Measurements from ENCODE around the gene ADRA1B. TPM values are rescaled to one million over a fixed set of nuclear protein-coding genes. Genes with fewer than 3 reads are reported as not detected.

ADRA1B gene
- total RNA-seq, 1 experiment from 2014 or later, result 0.29 TPM

DNA sequence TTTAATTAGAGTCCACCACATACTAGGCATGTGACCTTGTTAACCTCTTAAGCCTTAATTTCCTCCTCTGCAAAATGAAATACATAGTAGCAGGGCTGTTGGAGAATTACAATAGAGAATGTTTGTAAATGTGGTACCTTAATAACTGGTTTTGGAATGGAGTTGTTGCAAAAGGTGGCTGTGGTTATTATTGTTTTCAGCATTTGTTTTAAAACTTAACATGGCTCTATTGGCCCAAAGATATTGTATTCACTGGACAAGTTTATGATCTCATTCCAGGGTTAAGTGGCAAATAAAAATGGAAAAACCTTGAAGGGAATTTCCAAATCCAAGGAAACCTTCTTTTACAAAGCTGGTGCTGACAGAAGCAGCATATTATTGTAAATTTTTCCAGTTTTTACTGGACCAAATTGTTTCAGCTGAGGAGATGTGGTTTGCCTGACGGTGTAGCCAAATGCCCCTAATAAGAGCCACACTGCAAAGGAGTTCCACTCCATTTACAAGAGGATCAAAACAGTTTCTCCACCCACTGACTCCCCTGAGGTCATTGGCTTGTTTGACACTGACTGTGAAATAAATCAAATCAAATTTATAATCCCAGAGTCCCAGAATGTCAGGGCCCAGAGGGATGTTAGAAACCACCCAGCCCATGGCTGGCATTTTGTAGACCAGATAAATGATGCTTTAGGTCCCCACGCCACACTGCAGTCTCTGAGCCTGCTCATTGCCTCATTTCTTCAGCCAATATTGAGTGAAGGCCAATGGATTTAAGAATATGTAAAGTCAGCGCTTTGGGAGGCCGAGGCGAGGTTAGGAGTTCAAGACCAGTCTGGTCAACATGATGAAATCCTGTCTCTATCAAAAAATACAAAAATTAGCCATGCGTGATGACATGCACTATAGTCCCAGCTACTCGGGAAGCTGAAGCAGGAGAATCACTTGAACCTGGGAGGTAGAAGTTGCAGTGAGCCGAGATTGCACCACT is 45.2 kb downstream of the ADRA1B start:
- DNase-seq (no peak), ATAC-seq (no peak)
- H4K20me1 ChIP-seq (ENCODE audit: low read length), result no peaks in the 10 kb centered on the region
- no peaks in the 10 kb centered on the region for H3K27me3 ChIP-seq (ENCODE audit: low read length)
- H3K27ac ChIP-seq (ENCODE audit: low read length), result no peak overlapping the region
- no peak overlapping the region for H2AFZ ChIP-seq (ENCODE audit: low read length)
- H3K4me2 ChIP-seq (ENCODE audit: low read length), result no peak overlapping the region
- intact Hi-C loops (cut with micrococcal nuclease), result no loop called here
- H3F3A ChIP-seq (ENCODE audit: low read length, unreplicated experiment), result no peaks in the 10 kb centered on the region
- no peak overlapping the region for H3K9ac ChIP-seq (ENCODE audit: low read length)
- ChIA-PET CTCF (interaction anchor here (0.6 kb wide), 1 partner anchor 288 kb away, joined by 8 read pairs; no protein-coding TSS in a partner anchor), POLR2A (ENCODE audit: unreplicated experiment) (no interaction called here)
- no peaks in the 10 kb centered on the region for H3K9me3 ChIP-seq (ENCODE audit: low read length)
- no peaks in the 10 kb centered on the region for H3K79me2 ChIP-seq (ENCODE audit: low read length)
- no peaks in the 10 kb centered on the region for H3K36me3 ChIP-seq (ENCODE audit: low read depth, low read length)
- no peaks in the 10 kb centered on the region; the same call in 1 of the 2 replicates for H3K4me1 ChIP-seq (ENCODE audit: insufficient read depth, low read length)
- BruUV-seq (replicated peaks), result no TSS peak
- TF ChIP-seq EZH2phosphoT487 (IDR thresholded peaks at IDR 0.05; ENCODE audit: borderline replicate concordance, low read length), result no peak
- TF ChIP-seq, protein P1, sequence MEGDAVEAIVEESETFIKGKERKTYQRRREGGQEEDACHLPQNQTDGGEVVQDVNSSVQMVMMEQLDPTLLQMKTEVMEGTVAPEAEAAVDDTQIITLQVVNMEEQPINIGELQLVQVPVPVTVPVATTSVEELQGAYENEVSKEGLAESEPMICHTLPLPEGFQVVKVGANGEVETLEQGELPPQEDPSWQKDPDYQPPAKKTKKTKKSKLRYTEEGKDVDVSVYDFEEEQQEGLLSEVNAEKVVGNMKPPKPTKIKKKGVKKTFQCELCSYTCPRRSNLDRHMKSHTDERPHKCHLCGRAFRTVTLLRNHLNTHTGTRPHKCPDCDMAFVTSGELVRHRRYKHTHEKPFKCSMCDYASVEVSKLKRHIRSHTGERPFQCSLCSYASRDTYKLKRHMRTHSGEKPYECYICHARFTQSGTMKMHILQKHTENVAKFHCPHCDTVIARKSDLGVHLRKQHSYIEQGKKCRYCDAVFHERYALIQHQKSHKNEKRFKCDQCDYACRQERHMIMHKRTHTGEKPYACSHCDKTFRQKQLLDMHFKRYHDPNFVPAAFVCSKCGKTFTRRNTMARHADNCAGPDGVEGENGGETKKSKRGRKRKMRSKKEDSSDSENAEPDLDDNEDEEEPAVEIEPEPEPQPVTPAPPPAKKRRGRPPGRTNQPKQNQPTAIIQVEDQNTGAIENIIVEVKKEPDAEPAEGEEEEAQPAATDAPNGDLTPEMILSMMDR (conservative IDR thresholded peaks at IDR 0.05; ENCODE audit: low read depth, low read length), result no peak
- TF ChIP-seq EZH2 (IDR thresholded peaks at IDR 0.05; ENCODE audit: low read length, unreplicated experiment), result no peak
- H3K9me2 ChIP-seq (replicated peaks; ENCODE audit: low read length), result no peaks in the 10 kb centered on the region
- H3K4me3 ChIP-seq (ENCODE audit: low read length), result no peak overlapping the region

DNA sequence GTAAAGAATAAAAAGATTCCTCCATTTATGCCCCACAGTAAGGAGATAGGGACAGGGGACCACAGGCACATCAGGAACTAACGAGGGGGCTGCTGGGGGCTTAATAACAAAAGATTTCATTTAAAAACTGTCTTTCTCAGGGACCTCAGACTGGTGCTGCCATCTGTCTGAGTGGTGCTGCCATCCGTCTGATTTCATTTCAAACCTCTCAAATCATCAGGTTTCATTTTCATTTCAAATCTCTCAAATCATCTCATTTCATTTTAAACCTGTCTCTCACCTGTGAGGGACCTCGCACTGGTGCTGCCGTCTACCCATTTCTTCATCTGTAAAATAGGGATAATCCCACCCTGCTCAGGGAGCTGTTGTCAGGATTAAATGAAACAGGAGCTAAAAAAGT is 45.9 kb downstream of the ADRA1B start:
- H2AFZ ChIP-seq (ENCODE audit: low read length), result no peak overlapping the region
- DNase-seq (no peak), ATAC-seq (no peak)
- H3K4me3 ChIP-seq (ENCODE audit: low read length), result no peak overlapping the region
- H4K20me1 ChIP-seq (ENCODE audit: low read length), result no peaks in the 10 kb centered on the region
- H3K9me2 ChIP-seq (replicated peaks; ENCODE audit: low read length), result no peaks in the 10 kb centered on the region
- no TSS peak for BruUV-seq (replicated peaks)
- TF ChIP-seq, protein P1 (conservative IDR thresholded peaks at IDR 0.05; ENCODE audit: low read depth, low read length), result no peak
- no peak for TF ChIP-seq EZH2 (IDR thresholded peaks at IDR 0.05; ENCODE audit: low read length, unreplicated experiment)
- no peak for TF ChIP-seq EZH2phosphoT487 (IDR thresholded peaks at IDR 0.05; ENCODE audit: borderline replicate concordance, low read length)
- H3K9me3 ChIP-seq (ENCODE audit: low read length), result no peaks in the 10 kb centered on the region
- intact Hi-C loops (cut with micrococcal nuclease), result no loop called here
- H3K36me3 ChIP-seq (ENCODE audit: low read depth, low read length), result no peaks in the 10 kb centered on the region
- POLR2A ChIA-PET (ENCODE audit: unreplicated experiment), result no interaction called here
- H3K4me2 ChIP-seq (ENCODE audit: low read length), result no peak overlapping the region
- CTCF ChIA-PET, result interaction anchor here (0.6 kb wide), 1 partner anchor 287 kb away, joined by 8 read pairs; no protein-coding TSS in a partner anchor
- H3K9ac ChIP-seq (ENCODE audit: low read length), result no peak overlapping the region
- no peaks in the 10 kb centered on the region; the same call in 1 of the 2 replicates for H3K4me1 ChIP-seq (ENCODE audit: insufficient read depth, low read length)
- no peaks in the 10 kb centered on the region for H3K27me3 ChIP-seq (ENCODE audit: low read length)
- no peak overlapping the region for H3K27ac ChIP-seq (ENCODE audit: low read length)
- H3F3A ChIP-seq (ENCODE audit: low read length, unreplicated experiment), result no peaks in the 10 kb centered on the region
- H3K79me2 ChIP-seq (ENCODE audit: low read length), result no peaks in the 10 kb centered on the region

DNA sequence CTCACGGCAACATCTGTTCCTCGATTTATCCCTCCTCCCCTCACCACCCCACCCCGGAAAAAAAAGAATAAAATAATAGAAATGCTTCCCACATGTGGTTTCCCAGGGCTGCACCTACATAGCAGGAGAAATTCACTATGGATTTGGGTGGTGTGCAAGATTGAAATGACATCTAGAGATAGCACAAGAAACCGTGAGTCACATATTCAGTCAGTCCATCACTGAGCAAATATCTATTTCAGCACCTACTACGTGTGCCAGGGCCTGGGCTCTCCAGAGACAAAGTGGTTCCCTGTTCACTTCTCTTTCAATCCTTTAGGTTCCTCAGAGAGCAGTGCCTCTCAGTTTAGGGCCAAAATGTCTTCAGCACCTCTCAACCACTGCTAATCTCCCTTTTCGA is 47.7 kb downstream of the ADRA1B start:
- no peaks in the 10 kb centered on the region for H3K79me2 ChIP-seq (ENCODE audit: low read length)
- H3K27ac ChIP-seq (ENCODE audit: low read length), result no peak overlapping the region
- no peaks in the 10 kb centered on the region; the same call in 1 of the 2 replicates for H3K4me1 ChIP-seq (ENCODE audit: insufficient read depth, low read length)
- DNase-seq (no peak), ATAC-seq (no peak)
- H3K9ac ChIP-seq (ENCODE audit: low read length), result no peak overlapping the region
- H2AFZ ChIP-seq (ENCODE audit: low read length), result no peak overlapping the region
- no peaks in the 10 kb centered on the region for H3K9me2 ChIP-seq (replicated peaks; ENCODE audit: low read length)
- no peak overlapping the region for H3K4me2 ChIP-seq (ENCODE audit: low read length)
- ChIA-PET CTCF (no interaction called here), POLR2A (ENCODE audit: unreplicated experiment) (no interaction called here)
- no peaks in the 10 kb centered on the region for H4K20me1 ChIP-seq (ENCODE audit: low read length)
- no peaks in the 10 kb centered on the region for H3K9me3 ChIP-seq (ENCODE audit: low read length)
- no peaks in the 10 kb centered on the region for H3K36me3 ChIP-seq (ENCODE audit: low read depth, low read length)
- no peaks in the 10 kb centered on the region for H3F3A ChIP-seq (ENCODE audit: low read length, unreplicated experiment)
- no peak overlapping the region for H3K4me3 ChIP-seq (ENCODE audit: low read length)
- intact Hi-C loops (cut with micrococcal nuclease), result loop anchor here (2.0 kb wide), 2 partner anchors 447 to 519 kb away; no protein-coding TSS in a partner anchor
- no peaks in the 10 kb centered on the region for H3K27me3 ChIP-seq (ENCODE audit: low read length)
- TF ChIP-seq EZH2phosphoT487 (IDR thresholded peaks at IDR 0.05; ENCODE audit: borderline replicate concordance, low read length), result no peak
- no peak for TF ChIP-seq EZH2 (IDR thresholded peaks at IDR 0.05; ENCODE audit: low read length, unreplicated experiment)
- TF ChIP-seq, protein P1 (conservative IDR thresholded peaks at IDR 0.05; ENCODE audit: low read depth, low read length), result no peak
- no TSS peak for BruUV-seq (replicated peaks)
